ENCODE data around the gene IL6R. TPM values are rescaled to one million over a fixed set of nuclear protein-coding genes. Genes with fewer than 3 reads are reported as not detected.
A peak's percentile ranks its signal among the peaks of the same experiment; 100 is the strongest.

IL6R gene
- polyA plus RNA-seq, 3 donors from 2014 or later: 0.50 to 4.2 (median 2.6) TPM

- no peak overlapping the region for H3K27ac Mint-ChIP-seq
- no peaks in the 10 kb centered on the region for H3K9me3 Mint-ChIP-seq
- DNase-seq: no peak
- peaks cover 47 to 61% of the 10 kb centered on the region in 2 donors for H3K4me1 Mint-ChIP-seq
- H3K4me3 Mint-ChIP-seq: no peak overlapping the region
- H3K36me3 Mint-ChIP-seq: peaks cover 0 to 3% (median 0%) of the 10 kb centered on the region in 3 donors
- H3K27me3 Mint-ChIP-seq (ENCODE audit: low read depth in 3 of 3): peaks cover 9 to 16% (median 14%) of the 10 kb centered on the region in 3 donors
Observed at GRCh38 chr1:154497026-154497806, 92.1 kb downstream of the IL6R start.

- Mint-ChIP-seq H3K27ac (no peak overlapping the region), H3K4me1 (peaks cover 31 to 46% of the 10 kb centered on the region in 2 donors), H3K36me3 (peaks cover 0 to 7% (median 0%) of the 10 kb centered on the region in 3 donors), H3K9me3 (peaks cover 0 to 2% (median 0%) of the 10 kb centered on the region in 6 donors), H3K27me3 (ENCODE audit: low read depth in 3 of 3) (peaks cover 12 to 27% (median 17%) of the 10 kb centered on the region in 3 donors), H3K4me3 (no peak overlapping the region)
- DNase-seq: no peak
Observed at GRCh38 chr1:154499446-154499845, 94.3 kb downstream of the IL6R start.

GRCh38 chr1:154500533-154500932, 95.4 kb downstream of the IL6R start:
- H3K9me3 Mint-ChIP-seq: peaks cover 0 to 2% (median 0%) of the 10 kb centered on the region in 6 donors
- H3K27me3 Mint-ChIP-seq (ENCODE audit: low read depth in 3 of 3): peaks cover 12 to 29% (median 20%) of the 10 kb centered on the region in 3 donors
- peak overlapping the region in 3 of 5 donors; percentile 0 to 70 (median 0) for H3K4me3 Mint-ChIP-seq
- no peak for DNase-seq
- peaks cover 0 to 7% (median 0%) of the 10 kb centered on the region in 3 donors for H3K36me3 Mint-ChIP-seq
- peaks cover 29 to 42% of the 10 kb centered on the region in 2 donors for H3K4me1 Mint-ChIP-seq
- H3K27ac Mint-ChIP-seq: no peak overlapping the region

- Mint-ChIP-seq H3K9me3 (peaks cover 0 to 2% (median 0%) of the 10 kb centered on the region in 6 donors), H3K36me3 (peaks cover 0 to 7% (median 0%) of the 10 kb centered on the region in 3 donors), H3K27ac (no peak overlapping the region), H3K27me3 (ENCODE audit: low read depth in 3 of 3) (peaks cover 12 to 29% (median 23%) of the 10 kb centered on the region in 3 donors), H3K4me1 (peaks cover 25 to 36% of the 10 kb centered on the region in 2 donors), H3K4me3 (peak overlapping the region; percentile 36 to 76 (median 65))
- peak in 1 of 3 donors; percentile 13 for DNase-seq
Observed at GRCh38 chr1:154501423-154502065, 96.4 kb downstream of the IL6R start.

- Mint-ChIP-seq H3K9me3 (peaks cover 0 to 2% (median 0%) of the 10 kb centered on the region in 6 donors), H3K4me1 (peaks cover 21 to 31% of the 10 kb centered on the region in 2 donors), H3K27ac (no peak within 1 kb of the TSS), H3K27me3 (ENCODE audit: low read depth in 3 of 3) (peaks cover 12 to 32% (median 23%) of the 10 kb centered on the region in 3 donors), H3K4me3 (peak within 1 kb of the TSS; percentile 54 to 83 (median 65)), H3K36me3 (peaks cover 0 to 7% (median 0%) of the 10 kb centered on the region in 3 donors)
- DNase-seq: peak; percentile 17 to 27 (median 20)
Observed at GRCh38 chr1:154502066-154502743, 97.1 kb downstream of the IL6R start, which contains the start of the genes SHE and TDRD10. Gene SHE (minus strand): TSS chr1:154502412. CDS start chr1:154502026, 386 bp downstream. Gene TDRD10 (plus strand): TSS chr1:154502219. CDS start chr1:154506904, 4,685 bp downstream.

GRCh38 chr1:154502744-154503115, 97.6 kb downstream of the IL6R start:
- DNase-seq: no peak
- Mint-ChIP-seq H3K4me1 (peaks cover 21 to 29% of the 10 kb centered on the region in 2 donors), H3K4me3 (peak overlapping the region; percentile 35 to 83 (median 54)), H3K9me3 (peaks cover 0 to 2% (median 0%) of the 10 kb centered on the region in 6 donors), H3K27ac (no peak overlapping the region), H3K27me3 (ENCODE audit: low read depth in 3 of 3) (peaks cover 12 to 35% (median 23%) of the 10 kb centered on the region in 3 donors), H3K36me3 (peaks cover 0 to 7% (median 0%) of the 10 kb centered on the region in 3 donors)

- no peak for DNase-seq
- Mint-ChIP-seq H3K4me1 (peaks cover 21 to 29% of the 10 kb centered on the region in 2 donors), H3K36me3 (peaks cover 0 to 7% (median 0%) of the 10 kb centered on the region in 3 donors), H3K9me3 (peaks cover 0 to 2% (median 0%) of the 10 kb centered on the region in 6 donors), H3K27me3 (ENCODE audit: low read depth in 3 of 3) (peaks cover 12 to 35% (median 23%) of the 10 kb centered on the region in 3 donors), H3K27ac (no peak overlapping the region), H3K4me3 (peak overlapping the region; percentile 51 to 63 (median 61))
Observed at GRCh38 chr1:154503898-154504297, 98.8 kb downstream of the IL6R start.

- Mint-ChIP-seq H3K27me3 (ENCODE audit: low read depth in 3 of 3) (peaks cover 6 to 20% (median 7%) of the 10 kb centered on the region in 3 donors), H3K4me3 (no peak overlapping the region), H3K27ac (no peak overlapping the region), H3K4me1 (no peaks in the 10 kb centered on the region), H3K9me3 (no peaks in the 10 kb centered on the region), H3K36me3 (no peaks in the 10 kb centered on the region)
- no peak for DNase-seq
Observed at GRCh38 chr1:154512760-154513159, 107.6 kb downstream of the IL6R start.

GRCh38 chr1:154514066-154514553, 109.0 kb downstream of the IL6R start:
- Mint-ChIP-seq H3K27ac (no peak overlapping the region), H3K27me3 (ENCODE audit: low read depth in 3 of 3) (peaks cover 6 to 20% (median 7%) of the 10 kb centered on the region in 3 donors), H3K9me3 (no peaks in the 10 kb centered on the region), H3K4me3 (no peak overlapping the region), H3K4me1 (no peaks in the 10 kb centered on the region), H3K36me3 (no peaks in the 10 kb centered on the region)
- DNase-seq: no peak

GRCh38 chr1:154517661-154518060, 112.5 kb downstream of the IL6R start:
- H3K27ac Mint-ChIP-seq: no peak overlapping the region

More at GRCh38 chr1:154517661-154518060, 112.5 kb downstream of the IL6R start:
- Mint-ChIP-seq H3K36me3 (no peaks in the 10 kb centered on the region), H3K4me3 (no peak overlapping the region), H3K27me3 (ENCODE audit: low read depth in 3 of 3) (peaks cover 3 to 16% (median 3%) of the 10 kb centered on the region in 3 donors), H3K9me3 (no peaks in the 10 kb centered on the region), H3K4me1 (no peaks in the 10 kb centered on the region)
- no peak for DNase-seq
